Ovary (tissue), 3 donors: ENCODE data around the gene CHCHD6.

Source experiments
- CTCF ChIP-seq, 3 donors: fragments of 450-650 bp in 2 of 3; fragments of 200-600 bp in 1 of 3; IDR thresholded peaks; one replicate each; pipeline versions ENCODE4 v1.5.1 to v1.8.0; 2016 to 2022; ENCODE audit warnings: antibody characterized with exemption in 3 of 3, mild to moderate bottlenecking in 1 of 3
- EP300 ChIP-seq: sonication (generic); formaldehyde crosslinking; IDR thresholded peaks from one replicate; pipeline ENCODE4 v1.6.1; 2017; ENCODE audit warnings: antibody characterized with exemption
- POLR2A ChIP-seq: fragments of 450-650 bp; IDR thresholded peaks from one replicate; pipeline ENCODE4 v1.6.1; 2017; ENCODE audit warnings: antibody characterized with exemption, mild to moderate bottlenecking, moderate library complexity
- donor health status: DM: no; HTN: no; CAD: no.

GRCh38 chr3:126990890-126991289 is 286.9 kb downstream of the CHCHD6 start:
- TF ChIP-seq CTCF (IDR thresholded peaks at IDR 0.05) (no peak), POLR2A (no peak), EP300 (no peak)
